Glutamatergic neuron (in vitro differentiated cells): ENCODE measurements around the gene NFKBIA. TPM values are rescaled to one million over a fixed set of nuclear protein-coding genes. Genes with fewer than 3 reads are reported as not detected.

Experiments
- DNase-seq: peaks from one replicate; pipeline ENCODE4 v3.0.0; 2022
- H3K27ac Mint-ChIP-seq: one replicate; pipeline ENCODE4 v1.8.0; 2020; ENCODE audit warnings: mild to moderate bottlenecking, mixed read lengths, inconsistent platforms; ENCODE audit not compliant: unreplicated experiment
- H3K27me3 Mint-ChIP-seq: one replicate; pipeline ENCODE4 v1.8.0; 2020; ENCODE audit warnings: mild to moderate bottlenecking, moderate library complexity, mixed read lengths, inconsistent platforms; ENCODE audit not compliant: unreplicated experiment
- H3K36me3 Mint-ChIP-seq: one replicate; pipeline ENCODE4 v1.8.0; 2020; ENCODE audit warnings: mild to moderate bottlenecking, mixed read lengths, inconsistent platforms; ENCODE audit not compliant: unreplicated experiment
- H3K4me1 Mint-ChIP-seq: one replicate; pipeline ENCODE4 v1.8.0; 2020; ENCODE audit warnings: mild to moderate bottlenecking, low read depth, mixed read lengths, inconsistent platforms; ENCODE audit not compliant: unreplicated experiment
- H3K4me3 Mint-ChIP-seq: one replicate; pipeline ENCODE4 v1.8.0; 2020; ENCODE audit warnings: mild to moderate bottlenecking, mixed read lengths, inconsistent platforms; ENCODE audit not compliant: unreplicated experiment
- H3K9me3 Mint-ChIP-seq: one replicate; pipeline ENCODE4 v1.8.0; 2020; ENCODE audit warnings: mild to moderate bottlenecking, moderate library complexity, mixed read lengths, inconsistent platforms; ENCODE audit not compliant: unreplicated experiment
- CTCF ChIP-seq: fragments of 200-600 bp; sonication (generic); IDR thresholded peaks from one replicate; pipeline ENCODE4 v1.5.0; 2021; ENCODE audit not compliant: partially characterized antibody, unreplicated experiment
- total RNA-seq: library from RNA; stranded (reverse); fragmentation: NEBNext Ultra II Directional; extraction: Animal tissue kit (Norgen Biotek cat#: 25700); gene quantifications from one replicate; pipeline ENCODE4 v1.2.1, GENCODE V29; 2021; ENCODE audit not compliant: unreplicated experiment

NFKBIA gene
- total RNA-seq, 1 donor from 2014 or later, result 20.1 TPM

DNA sequence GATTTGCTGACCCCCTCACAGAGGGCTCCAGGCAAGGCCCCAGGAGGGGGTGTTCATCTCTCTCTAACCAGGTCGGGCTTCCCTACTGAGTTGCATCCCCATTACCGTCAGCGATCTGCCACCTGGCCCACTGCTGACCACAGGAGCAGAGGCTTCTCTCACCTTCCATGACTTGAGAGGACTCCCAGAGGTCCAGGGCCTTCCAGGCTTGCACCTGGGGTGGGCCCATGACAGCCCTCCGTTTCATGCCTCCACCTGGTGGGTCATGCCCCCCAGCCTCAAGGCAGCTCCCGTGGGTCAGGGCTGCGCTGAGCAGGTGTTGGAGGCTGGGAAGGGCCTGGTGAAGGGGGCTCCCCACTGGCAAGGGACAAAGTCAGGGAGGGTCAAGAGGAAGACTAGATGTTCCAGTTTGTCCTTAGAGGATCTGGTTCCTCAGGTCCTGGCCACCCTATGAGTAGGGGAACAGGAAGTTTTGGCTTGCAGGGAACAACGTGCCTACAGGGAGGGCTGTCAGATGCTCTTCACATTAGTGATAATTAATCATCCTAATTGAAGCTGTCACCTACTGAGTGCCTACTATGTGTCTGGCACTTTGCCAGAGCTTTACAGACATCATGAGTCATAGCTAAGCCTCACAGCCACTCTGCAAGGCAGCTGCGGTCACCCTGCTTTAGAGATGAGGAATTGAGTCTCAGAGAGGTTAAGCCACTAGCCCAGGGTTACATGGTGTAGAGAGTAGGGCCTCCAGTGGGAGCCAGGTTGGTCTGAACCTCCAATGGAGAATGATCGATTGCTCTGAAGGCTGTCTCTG, 13.8 kb downstream of the NFKBIA start:
- Mint-ChIP-seq H3K27me3 (peaks cover 5% of the 10 kb centered on the region), H3K9me3 (peaks cover 4% of the 10 kb centered on the region), H3K27ac (no peak overlapping the region), H3K36me3 (peaks cover 5% of the 10 kb centered on the region), H3K4me1 (peaks cover 11% of the 10 kb centered on the region), H3K4me3 (no peak overlapping the region)
- DNase-seq, result no peak
- TF ChIP-seq CTCF, result no peak

DNA sequence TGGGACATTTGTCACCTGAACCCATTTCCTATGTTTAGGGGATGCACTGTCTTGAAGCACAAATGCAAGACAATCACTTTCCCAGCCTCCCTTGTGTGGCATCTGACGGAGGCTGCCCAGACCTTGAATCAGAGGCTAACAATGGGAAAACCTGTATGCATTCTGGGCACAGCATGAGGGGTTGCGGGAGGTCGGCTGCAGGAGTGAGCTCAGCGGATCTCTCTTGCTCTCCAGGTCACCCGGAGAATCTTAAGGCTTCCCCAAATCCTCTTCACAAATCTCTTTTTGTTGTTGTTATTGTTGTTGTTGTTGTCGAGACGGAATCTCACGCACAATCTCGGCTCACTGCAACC, 15.3 kb downstream of the NFKBIA start:
- no peak overlapping the region for H3K27ac Mint-ChIP-seq
- H3K4me1 Mint-ChIP-seq, result peaks cover 13% of the 10 kb centered on the region
- no peak for TF ChIP-seq CTCF
- H3K9me3 Mint-ChIP-seq, result peaks cover 4% of the 10 kb centered on the region
- DNase-seq, result no peak
- H3K36me3 Mint-ChIP-seq, result no peaks in the 10 kb centered on the region
- peaks cover 3% of the 10 kb centered on the region for H3K27me3 Mint-ChIP-seq
- H3K4me3 Mint-ChIP-seq, result no peak overlapping the region

GRCh38 chr14:35388656-35389314, 15.8 kb downstream of the NFKBIA start:
- H3K9me3 Mint-ChIP-seq, result peaks cover 4% of the 10 kb centered on the region
- no peaks in the 10 kb centered on the region for H3K36me3 Mint-ChIP-seq
- H3K27ac Mint-ChIP-seq, result no peak overlapping the region
- no peak for TF ChIP-seq CTCF
- H3K27me3 Mint-ChIP-seq, result no peaks in the 10 kb centered on the region
- peaks cover 13% of the 10 kb centered on the region for H3K4me1 Mint-ChIP-seq
- DNase-seq, result no peak
- no peak overlapping the region for H3K4me3 Mint-ChIP-seq

GRCh38 chr14:35387713-35388579, 16.6 kb downstream of the NFKBIA start:
- peaks cover 4% of the 10 kb centered on the region for H3K9me3 Mint-ChIP-seq
- DNase-seq, result no peak
- H3K4me1 Mint-ChIP-seq, result peaks cover 13% of the 10 kb centered on the region
- no peak overlapping the region for H3K27ac Mint-ChIP-seq
- no peaks in the 10 kb centered on the region for H3K36me3 Mint-ChIP-seq
- H3K27me3 Mint-ChIP-seq, result no peaks in the 10 kb centered on the region
- TF ChIP-seq CTCF, result no peak
- H3K4me3 Mint-ChIP-seq, result no peak overlapping the region
